IPS-20b (cell line): ENCODE results near the gene ZNRF3.
"Not testable (repeated sequence)": the region's sequence is repeated elsewhere in the genome, so short reads cannot be mapped to it uniquely, and the experiment has no call there.

Source experiments
- H3K27ac ChIP-seq: one replicate; pipeline ENCODE4 v1.5.1; 2013; ENCODE audit warnings: low read length
- H3K27me3 ChIP-seq: 2 replicates; pipeline ENCODE4 v1.6.1; 2013; ENCODE audit warnings: mild to moderate bottlenecking, low read length, inconsistent platforms; ENCODE audit not compliant: insufficient read depth
- H3K36me3 ChIP-seq: 2 replicates; pipeline ENCODE4 v1.6.1; 2013; ENCODE audit warnings: low read depth, mild to moderate bottlenecking, inconsistent platforms, low read length, moderate library complexity; ENCODE audit not compliant: insufficient read depth
- H3K4me1 ChIP-seq: 2 replicates; pipeline ENCODE4 v1.6.1; 2013; ENCODE audit warnings: mild to moderate bottlenecking, control low read depth, inconsistent platforms, low read length, moderate library complexity; ENCODE audit not compliant: insufficient read depth
- H3K4me3 ChIP-seq: 2 replicates; pipeline ENCODE4 v1.5.1; 2013; ENCODE audit warnings: mild to moderate bottlenecking, low read length, inconsistent platforms
- H3K9ac ChIP-seq: 2 replicates; pipeline ENCODE4 v1.6.1; 2013; ENCODE audit warnings: low read depth, mild to moderate bottlenecking, inconsistent platforms, low read length, moderate library complexity
- H3K9me3 ChIP-seq: 2 replicates; pipeline ENCODE4 v1.6.1; 2013; ENCODE audit warnings: mild to moderate bottlenecking, low read depth, low read length, inconsistent platforms; ENCODE audit not compliant: insufficient read depth

The ZNRF3 gene

DNA sequence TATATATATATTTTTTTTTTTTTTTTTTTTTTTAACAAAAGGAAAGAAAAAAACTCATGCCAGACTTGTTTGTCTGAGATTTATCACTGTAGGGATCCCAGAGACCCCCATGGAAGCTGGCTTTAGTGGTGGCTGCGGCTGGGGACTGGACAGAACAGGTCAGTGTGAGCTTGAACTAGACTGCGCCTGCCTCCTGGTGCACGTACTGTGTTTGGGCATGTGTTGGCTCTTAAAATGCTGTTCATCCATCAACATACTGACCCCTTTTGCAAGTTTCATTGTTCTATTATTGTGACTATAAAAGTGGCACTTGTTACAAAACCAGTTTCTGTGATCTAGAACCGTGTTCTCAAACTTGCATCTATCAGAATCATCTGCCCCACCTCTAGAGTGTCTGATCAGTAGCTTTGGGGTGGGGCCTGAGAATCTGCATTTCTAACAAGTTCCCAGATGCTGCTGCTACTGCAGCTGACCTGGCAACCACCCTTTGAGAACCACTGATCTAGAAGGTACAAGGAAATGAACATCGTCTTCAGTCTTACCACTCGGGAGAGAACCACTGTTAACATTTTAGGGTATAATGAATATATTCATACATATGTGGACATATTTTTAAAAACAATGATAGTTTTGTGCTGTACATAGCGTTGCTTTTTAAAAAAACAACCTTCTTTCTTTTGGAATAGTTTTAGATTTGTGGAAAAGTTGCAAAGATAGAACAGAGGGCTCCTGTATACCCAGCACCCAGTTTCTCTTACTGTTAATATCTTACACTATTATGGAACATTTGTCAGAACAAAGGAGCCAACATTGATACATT lies 54.0 kb downstream of the ZNRF3 start:
- Histone ChIP-seq H3K4me3 (no peak overlapping the region), H3K36me3 (no peaks in the 10 kb centered on the region), H3K4me1 (peaks cover 32% of the 10 kb centered on the region), H3K9me3 (no peaks in the 10 kb centered on the region), H3K9ac (no peak overlapping the region), H3K27ac (no peak overlapping the region), H3K27me3 (no peaks in the 10 kb centered on the region)

DNA sequence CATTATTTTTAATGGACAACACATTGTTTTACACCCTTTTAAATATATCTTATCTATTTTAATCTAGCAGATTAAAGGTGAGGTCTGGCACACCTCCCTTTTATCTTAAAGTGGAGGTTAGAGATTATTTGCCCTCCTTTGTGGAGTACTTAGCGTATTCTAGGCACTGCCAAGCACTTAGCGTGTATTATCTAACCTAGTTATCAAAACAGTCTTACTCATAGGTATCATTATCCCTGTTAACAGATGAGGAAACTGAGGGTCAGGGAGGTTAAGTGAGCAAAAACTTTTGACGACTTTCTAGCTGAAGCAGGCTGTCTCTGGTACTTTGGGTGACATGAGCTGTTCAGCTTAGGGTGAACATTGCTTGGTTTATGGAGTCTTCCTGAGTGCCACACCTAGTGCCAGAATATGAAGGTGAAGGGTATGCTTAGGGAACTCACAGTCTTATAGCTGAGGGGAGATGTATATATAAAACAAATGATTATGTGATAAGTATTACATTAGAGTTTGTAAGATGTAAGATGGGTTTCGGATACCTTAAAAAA lies 55.0 kb downstream of the ZNRF3 start:
- no peak overlapping the region for H3K9ac ChIP-seq
- no peaks in the 10 kb centered on the region for H3K36me3 ChIP-seq
- H3K27me3 ChIP-seq: no peaks in the 10 kb centered on the region
- no peak overlapping the region for H3K4me3 ChIP-seq
- no peaks in the 10 kb centered on the region for H3K9me3 ChIP-seq
- H3K27ac ChIP-seq: no peak overlapping the region
- peaks cover 38% of the 10 kb centered on the region for H3K4me1 ChIP-seq

DNA sequence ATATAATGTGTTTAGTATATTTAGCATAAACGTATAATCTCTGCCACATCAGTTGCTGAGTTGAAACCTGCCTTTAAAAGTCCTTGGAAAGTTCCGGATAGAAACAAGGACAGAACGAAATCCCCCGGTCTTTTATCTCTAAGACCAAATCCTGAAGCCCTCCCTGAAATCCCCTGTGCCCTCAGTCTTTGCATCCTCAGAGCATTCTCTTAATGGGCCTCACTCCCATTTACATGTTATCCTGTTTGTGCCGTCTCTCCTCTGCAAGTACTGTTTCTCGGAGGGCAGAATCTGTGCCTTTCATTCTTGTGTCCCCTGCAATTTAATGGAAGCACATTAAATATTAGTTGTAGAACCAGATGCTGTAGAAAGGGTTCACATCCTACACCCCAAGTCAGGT lies 56.0 kb downstream of the ZNRF3 start:
- no peaks in the 10 kb centered on the region for H3K9me3 ChIP-seq
- H3K4me1 ChIP-seq: peaks cover 38% of the 10 kb centered on the region
- H3K27ac ChIP-seq: no peak overlapping the region
- no peaks in the 10 kb centered on the region for H3K27me3 ChIP-seq
- H3K9ac ChIP-seq: no peak overlapping the region; the same call in 1 of the 2 replicates
- no peak overlapping the region for H3K4me3 ChIP-seq
- no peaks in the 10 kb centered on the region for H3K36me3 ChIP-seq

DNA sequence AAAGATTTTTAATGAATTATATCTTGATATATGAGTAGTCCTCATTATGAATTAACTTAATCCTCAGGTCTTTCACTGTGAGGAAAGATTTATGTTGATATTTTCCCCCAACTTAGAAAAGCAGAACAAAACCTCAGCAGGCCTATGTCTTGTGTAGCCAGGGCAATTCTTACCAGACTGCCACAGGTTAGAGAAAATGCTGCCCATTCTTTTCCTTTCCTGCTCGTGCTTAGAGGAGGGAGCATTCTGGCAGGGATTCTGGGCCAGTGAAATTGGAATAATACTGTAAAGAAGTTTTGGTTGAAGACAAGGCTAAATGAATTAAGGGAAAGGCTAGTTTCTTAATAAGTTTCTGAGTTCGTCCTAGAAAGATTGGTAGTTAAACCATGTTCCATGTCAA lies 56.6 kb downstream of the ZNRF3 start:
- Histone ChIP-seq H3K9ac (no peak overlapping the region; the same call in 1 of the 2 replicates), H3K27ac (no peak overlapping the region)

DNA sequence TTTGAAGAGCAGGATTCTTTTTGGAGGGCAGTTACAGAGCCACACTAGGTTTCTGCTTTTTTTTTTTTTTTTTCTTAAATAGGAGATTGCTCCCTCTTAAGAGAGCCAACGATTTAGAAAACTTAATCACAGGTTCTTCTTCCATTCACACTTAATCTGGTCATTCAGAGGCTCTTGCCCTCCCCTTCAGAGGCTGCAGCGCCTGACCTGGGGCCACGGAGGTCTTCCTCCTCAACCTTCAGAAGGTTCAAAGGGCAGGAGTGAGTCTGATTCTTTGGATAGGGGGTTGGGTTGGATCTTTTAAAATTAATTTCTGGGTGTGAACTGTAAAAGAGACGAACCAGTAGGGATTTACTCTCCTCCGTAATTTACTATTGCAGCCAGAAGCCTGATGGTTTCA lies 57.1 kb downstream of the ZNRF3 start:
- Histone ChIP-seq H3K9ac (no peak overlapping the region), H3K27ac (no peak overlapping the region), H3K4me3 (no peak overlapping the region), H3K27me3 (no peaks in the 10 kb centered on the region), H3K4me1 (peaks cover 38% of the 10 kb centered on the region), H3K36me3 (no peaks in the 10 kb centered on the region), H3K9me3 (no peaks in the 10 kb centered on the region)

More for the DNA sequence above, 56.6 kb downstream of the ZNRF3 start:
- Histone ChIP-seq H3K9me3 (no peaks in the 10 kb centered on the region), H3K4me1 (peaks cover 38% of the 10 kb centered on the region), H3K27me3 (no peaks in the 10 kb centered on the region), H3K4me3 (no peak overlapping the region), H3K36me3 (no peaks in the 10 kb centered on the region)

DNA sequence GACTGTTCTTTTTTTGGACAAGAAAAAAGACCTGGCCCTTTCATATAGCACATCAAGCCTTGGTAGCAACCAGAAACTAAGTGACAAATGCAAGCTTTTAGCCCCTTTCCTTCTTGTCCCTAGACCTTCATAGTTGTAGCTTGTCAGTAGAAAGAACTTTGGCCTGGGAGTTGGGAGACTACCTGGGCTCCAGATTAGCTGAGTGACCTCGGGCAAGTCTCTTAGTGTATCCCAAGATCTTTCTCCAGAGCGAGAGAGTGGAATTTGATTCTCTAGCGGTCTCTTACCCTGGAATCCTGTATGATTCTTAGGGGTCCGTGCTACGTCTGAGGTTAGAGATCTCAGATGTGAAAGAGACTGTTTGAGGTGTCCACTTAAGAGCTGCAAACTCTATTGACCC lies 59.0 kb downstream of the ZNRF3 start:
- H3K27ac ChIP-seq: peak overlapping the region; percentile 14
- no peak overlapping the region for H3K4me3 ChIP-seq
- no peak overlapping the region for H3K9ac ChIP-seq

DNA sequence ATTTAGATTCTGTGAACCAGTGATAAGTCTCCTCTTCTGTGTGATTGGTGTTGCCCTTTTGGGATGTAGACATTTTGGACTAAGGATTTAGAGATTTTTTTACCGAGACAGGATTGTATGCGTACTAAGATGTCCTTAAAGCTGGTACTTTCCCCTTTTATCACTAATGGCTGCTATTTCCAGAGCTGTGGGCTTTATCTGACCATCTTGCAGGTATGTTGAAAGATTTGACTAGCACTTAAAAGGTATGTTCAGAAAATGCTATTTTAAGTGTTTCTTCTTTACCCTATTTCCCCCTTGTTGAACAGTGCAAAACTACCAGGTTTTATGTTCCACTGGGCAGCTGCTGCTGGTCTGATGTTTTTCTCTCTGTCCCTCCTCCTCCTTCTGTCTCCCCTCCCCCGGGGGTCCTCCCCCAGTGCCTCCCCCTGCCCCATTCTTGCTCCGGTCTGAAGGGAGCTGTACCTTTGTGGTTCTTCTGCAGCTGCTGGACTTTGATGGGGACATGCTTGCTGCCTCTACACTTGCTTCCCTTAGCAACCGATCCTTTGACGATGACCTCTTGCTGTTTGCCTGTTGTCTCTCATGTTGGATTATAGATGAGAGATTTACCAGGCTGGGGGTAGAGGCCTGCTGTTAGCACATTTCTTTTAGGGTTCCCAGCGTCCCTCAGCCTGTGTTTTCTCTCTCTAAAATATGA lies 59.6 kb downstream of the ZNRF3 start:
- Histone ChIP-seq H3K4me1 (peaks cover 38% of the 10 kb centered on the region), H3K9me3 (no peaks in the 10 kb centered on the region), H3K4me3 (peak overlapping the region; percentile 35; the same call in 1 of the 2 replicates), H3K36me3 (no peaks in the 10 kb centered on the region), H3K9ac (peak overlapping the region; percentile 18; the same call in 1 of the 2 replicates), H3K27ac (peak overlapping the region; percentile 48), H3K27me3 (no peaks in the 10 kb centered on the region)

More for the DNA sequence above, 59.0 kb downstream of the ZNRF3 start:
- H3K27me3 ChIP-seq: no peaks in the 10 kb centered on the region
- H3K9me3 ChIP-seq: no peaks in the 10 kb centered on the region
- H3K4me1 ChIP-seq: peaks cover 38% of the 10 kb centered on the region
- no peaks in the 10 kb centered on the region for H3K36me3 ChIP-seq

DNA sequence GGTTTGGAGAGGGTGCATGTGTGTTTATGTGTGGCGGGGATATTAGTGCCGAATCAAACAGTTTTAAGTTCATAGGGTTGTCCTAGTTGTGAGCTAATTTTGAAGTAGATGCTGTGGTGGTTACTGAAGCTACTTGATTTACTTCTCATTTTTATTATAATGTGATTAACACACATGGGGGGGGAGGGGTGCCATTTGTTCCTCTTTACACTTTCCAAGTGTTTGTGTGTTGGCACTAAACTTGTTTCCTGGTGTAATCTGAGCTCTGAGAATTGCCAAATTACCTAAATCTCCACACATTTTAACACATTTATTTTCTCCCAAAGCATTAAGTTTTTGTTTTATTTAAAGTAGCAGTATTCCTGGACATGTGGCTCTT lies 60.1 kb downstream of the ZNRF3 start:
- Histone ChIP-seq H3K36me3 (no peaks in the 10 kb centered on the region), H3K4me3 (peak overlapping the region; percentile 35; the same call in 1 of the 2 replicates), H3K4me1 (peaks cover 38% of the 10 kb centered on the region), H3K27ac (peak overlapping the region; percentile 48), H3K27me3 (no peaks in the 10 kb centered on the region), H3K9ac (peak overlapping the region; percentile 18; the same call in 1 of the 2 replicates), H3K9me3 (no peaks in the 10 kb centered on the region)

DNA sequence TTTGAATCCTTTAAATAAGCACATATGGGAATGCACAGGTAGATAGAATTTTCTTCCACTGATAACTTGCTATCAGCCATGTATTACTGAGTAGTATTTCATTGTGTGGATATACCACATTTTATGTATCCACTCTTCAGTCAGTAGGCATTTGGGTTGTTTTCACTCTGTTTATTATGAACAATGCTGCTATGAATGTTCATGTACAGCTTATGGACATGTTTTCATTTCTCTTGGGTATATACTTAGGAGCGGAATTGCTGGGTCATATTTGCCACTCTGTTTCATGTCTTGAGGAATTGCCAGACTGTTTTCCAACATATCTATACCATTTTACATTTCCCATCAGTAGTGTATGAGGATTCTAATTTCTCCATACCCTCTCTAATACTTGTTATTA lies 63.8 kb downstream of the ZNRF3 start:
- Histone ChIP-seq H3K27ac (no peak overlapping the region), H3K36me3 (no peaks in the 10 kb centered on the region), H3K4me3 (no peak overlapping the region), H3K9me3 (no peaks in the 10 kb centered on the region), H3K27me3 (no peaks in the 10 kb centered on the region), H3K9ac (no peak overlapping the region), H3K4me1 (peaks cover 36% of the 10 kb centered on the region)

DNA sequence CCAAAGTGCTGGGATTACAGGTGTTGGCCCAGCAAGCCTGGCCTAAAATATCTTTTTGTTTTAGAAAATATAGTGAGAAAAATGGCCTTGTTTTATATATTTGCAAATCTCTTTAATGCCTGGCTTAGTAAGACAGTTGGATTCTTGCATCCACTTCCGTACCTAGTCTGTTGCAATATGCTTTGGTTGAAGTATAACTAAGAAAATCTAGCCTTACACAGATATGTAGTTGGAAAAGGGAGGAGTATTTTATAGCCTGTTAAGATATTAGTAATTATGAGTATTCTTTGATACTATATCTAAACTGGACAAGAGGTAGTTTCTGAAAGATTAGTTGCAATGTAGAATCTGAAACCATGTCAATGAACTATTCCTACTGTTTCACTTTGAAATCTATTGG lies 65.1 kb downstream of the ZNRF3 start:
- Histone ChIP-seq H3K27ac (no peak overlapping the region), H3K4me1 (peaks cover 34% of the 10 kb centered on the region), H3K27me3 (no peaks in the 10 kb centered on the region), H3K36me3 (no peaks in the 10 kb centered on the region), H3K9me3 (no peaks in the 10 kb centered on the region), H3K9ac (no peak overlapping the region), H3K4me3 (no peak overlapping the region)

DNA sequence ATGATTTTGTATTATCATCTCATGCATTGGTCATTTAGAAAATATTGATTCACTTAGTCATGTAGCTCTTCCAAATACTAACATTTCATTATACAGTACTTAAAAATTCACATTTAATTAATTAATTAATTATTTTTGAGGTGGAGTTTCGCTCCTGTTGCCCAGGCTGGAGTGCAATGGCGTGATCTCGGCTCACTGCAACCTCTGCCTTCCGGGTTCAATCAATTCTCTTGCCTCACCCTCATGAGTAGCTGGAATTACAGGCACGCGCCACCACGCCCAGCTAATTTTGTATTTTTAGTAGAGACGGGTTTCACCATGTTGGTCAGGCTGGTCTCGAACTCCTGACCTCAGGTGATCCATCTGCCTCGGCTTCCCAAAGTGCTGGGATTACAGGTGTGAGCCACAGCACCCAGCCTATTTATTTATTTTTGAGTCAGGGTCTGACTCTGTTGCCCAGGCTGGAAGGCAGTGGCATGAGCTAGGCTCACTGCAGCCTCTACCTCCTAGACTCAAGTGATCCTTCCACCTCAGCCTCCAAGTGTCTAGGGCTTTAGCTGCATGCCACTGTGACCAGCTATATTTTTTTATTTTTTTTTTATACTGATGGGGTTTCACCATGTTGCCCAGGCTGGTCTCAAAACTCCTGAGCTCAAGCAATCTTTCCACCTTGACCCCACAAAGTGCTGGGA lies 65.6 kb downstream of the ZNRF3 start:
- not testable (repeated sequence) for H3K27ac ChIP-seq, H3K36me3 ChIP-seq, H3K4me3 ChIP-seq, H3K27me3 ChIP-seq, H3K9me3 ChIP-seq, H3K9ac ChIP-seq
- peaks cover 29% of the 10 kb centered on the region for H3K4me1 ChIP-seq
